ENCODE data around the gene C11orf91.
"Not testable (repeated sequence)": the region's sequence is repeated elsewhere in the genome, so short reads cannot be mapped to it uniquely, and the experiment has no call there.

Gene C11orf91

DNA sequence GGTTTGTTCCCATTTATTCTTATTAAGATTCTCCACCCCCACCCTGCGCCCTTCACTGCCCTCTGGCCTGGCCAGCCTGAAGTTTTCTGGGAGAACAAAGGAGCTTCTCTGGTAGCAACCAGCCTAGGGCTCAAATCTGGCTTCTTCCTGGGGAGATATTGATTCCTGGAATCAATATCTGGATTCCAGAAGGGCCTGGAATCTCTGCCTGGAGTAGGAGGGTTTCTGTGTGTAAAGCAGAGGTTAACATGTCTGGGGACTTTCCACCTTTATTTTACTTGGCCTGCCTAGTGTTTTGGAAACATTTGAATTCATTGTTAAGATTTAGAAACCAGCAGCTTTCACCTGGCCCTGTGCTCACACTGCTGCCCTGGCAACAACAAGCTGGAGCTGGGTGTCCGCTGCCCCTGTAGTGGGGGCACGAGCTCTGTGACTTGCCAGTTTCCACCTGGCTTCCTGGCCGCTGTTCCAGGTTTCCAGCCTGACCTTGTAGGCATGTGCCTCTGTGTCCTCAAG is 5.5 kb downstream of the C11orf91 start:
- no peak for DNase-seq

DNA sequence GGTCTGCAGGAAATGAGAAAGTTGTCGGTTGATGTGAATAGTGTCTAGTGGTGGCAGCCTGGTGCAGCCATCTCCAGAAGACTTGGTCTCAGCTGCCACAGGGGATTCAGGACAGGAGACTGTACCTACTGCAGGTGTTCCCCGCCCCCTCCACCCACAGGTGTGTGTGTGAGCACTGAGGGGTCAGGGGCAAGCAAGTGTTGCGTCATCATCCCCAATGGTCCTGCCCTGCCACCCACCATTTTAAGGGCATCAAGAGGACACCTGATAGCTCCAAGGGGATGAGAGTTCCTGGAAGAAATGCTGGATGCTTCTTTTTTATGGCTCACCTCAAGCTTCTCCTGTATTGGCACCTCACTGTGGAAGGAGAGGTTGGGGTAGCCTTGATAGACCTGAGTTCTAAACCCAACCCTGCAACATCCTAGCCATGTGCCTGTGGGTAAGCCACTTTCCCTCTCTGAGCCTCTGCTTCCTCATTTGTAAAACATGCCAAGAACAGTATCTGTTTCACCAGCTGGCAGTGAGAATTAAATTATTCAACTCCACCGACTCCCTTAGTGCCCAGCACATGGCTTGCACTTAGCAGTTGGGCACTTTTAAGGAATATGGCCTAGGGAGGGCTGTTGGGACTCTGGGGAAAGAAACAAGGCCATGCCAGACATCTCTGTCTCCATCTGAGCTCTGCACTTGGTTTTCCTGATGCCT is 6.1 kb downstream of the C11orf91 start:
- no peak for DNase-seq

DNA sequence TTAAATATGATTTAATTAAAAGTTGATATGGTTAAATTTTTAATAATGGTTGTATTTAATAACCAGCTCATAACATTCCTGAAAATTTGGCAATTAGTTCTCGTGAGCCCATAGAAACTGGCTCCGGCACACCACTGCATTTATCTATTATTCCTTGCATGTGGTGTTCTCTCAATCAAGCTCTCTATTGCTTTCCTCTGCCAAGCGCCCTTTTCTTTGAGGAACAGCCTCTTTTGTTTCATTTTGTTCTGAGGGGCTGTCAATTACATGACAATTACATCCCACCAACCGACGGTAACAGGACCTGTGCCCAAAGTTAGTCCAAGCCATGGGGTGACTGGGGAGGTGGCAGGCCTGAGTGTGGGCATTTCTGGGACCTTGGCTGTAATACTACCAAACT is 8.1 kb downstream of the C11orf91 start:
- DNase-seq = no peak

DNA sequence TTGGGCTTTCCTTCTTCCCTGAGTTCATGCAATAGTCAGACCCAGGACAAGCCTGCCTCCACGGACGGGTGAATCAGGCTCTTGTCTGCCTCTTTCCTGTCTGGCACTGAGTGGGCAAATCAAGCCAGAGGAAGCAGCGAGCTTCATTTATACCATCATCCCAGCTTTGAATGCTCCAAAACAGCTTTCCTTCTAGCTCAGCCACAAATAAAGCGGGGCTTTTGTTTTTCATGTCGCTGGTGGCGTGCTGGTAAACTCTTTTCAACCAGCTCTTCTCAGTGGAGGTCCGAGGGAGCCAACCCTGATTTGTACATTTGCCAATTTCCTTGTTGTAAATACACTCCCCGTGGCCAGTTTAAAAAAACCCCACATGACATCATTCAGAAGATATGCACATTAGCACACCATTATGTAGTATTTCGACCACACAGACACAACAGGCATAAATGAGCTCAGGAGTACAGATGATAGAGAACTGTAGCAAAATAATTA is 8.6 kb downstream of the C11orf91 start:
- DNase-seq = no peak

DNA sequence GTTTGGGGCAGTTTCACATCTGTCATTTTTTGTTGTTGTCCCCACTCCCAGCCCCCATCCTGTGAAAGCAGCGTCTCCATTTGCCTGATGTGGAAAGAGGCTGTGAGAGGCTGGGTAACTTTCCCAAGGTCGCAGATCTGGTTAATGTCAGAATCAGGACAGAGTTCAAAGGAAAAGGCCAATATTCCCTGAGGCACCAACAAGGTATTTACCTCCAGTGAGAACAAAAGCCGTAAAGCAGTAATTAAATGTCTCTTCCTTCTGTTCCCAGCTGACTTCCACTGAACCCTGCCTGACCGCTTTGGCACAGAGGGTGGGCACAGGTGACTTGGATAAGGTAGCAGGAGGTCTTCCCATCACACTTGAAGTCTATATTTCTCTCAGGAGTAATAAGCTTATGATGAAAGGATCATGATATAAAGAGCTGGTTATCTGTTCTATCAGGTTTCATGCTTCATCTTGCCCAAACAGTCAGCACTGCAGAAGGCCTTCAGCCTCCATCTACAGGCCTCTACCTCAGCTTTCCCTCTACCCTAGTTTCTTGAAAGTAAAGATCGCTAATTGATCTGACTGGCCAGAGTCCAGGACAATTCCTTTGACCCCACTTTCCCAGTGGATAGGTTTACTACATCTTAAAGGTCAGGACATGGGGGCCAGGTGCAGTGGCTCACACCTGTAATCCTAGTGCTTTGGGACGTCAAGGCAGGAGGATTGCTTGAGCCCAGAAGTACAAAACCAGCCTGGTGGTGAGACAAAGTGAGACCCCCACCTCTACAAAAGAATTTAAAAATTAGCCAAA is 9.4 kb downstream of the C11orf91 start:
- DNase-seq = no peak

DNA sequence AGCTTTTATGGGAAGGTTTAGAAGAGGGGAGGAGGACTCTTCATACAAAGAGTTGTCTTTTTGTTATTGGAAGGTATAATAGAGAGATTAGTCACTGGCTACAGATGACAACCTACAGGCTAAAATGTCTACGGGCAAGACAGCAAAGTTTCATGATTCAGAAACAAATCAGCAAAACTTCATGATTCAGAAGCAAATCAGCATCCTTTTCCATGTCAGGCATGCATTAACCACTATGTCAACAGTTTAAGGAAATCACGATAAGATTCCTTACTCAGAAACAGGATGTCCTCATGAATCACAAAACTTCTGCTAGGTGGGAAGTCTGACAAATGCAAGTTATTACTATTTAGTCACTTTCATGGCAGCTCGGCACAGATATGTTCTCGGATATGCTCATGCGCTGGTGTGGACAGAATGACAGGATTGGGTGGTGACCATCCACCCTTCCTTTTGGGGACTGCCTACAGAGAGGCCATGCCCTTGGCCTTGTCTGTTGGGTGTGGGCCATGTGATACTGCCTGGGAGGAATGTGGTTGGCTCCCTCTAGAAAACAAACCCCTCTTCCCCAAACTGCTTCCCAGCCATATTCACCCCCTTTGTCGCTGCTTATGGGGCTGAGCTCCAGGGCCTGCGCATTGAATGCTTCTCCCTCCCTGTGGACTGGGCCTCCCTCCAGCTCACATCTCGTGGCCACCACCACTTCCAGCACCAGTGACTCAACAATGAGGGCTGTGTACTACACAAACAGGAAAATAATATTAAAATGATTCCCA is 10.1 kb downstream of the C11orf91 start:
- no peak for DNase-seq

DNA sequence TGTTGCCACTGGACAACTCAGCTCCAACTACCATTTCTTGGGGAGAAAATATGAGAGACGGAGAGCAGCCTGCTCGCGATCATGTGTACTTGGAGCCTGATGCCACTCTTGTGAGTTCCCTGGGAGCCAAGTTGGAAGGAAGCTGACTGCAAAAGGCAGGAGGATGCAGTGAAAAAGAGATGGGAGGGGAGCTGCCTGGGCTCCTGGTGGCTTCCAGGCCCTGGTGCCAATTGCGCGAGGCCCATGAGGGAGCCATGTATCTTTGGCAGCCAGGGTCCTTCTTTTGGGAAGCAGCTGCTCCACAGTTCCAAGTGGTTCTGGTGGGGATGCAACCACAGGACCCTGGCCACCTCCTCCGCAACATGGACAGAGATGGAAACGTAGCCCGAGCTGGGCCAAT is 11.1 kb downstream of the C11orf91 start:
- DNase-seq = no peak

DNA sequence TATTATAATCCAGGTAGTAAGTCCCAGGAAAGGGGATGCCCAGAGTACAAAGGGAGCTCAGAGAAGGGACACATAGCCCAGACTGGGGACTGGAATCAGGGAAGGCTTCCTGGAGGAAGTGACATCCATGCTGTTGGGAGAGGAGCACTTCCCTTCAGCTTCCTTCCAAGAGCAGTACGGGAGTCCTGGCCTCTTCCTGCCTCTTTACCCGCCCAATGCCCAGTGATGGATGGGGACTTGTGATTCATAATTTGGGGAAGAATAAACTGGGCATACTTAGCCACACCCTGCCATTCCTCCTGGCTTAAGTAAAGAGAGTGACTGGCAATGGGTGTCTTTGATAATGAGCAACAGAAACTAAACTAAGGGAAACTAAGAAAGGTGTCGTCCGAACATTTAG is 11.5 kb downstream of the C11orf91 start:
- DNase-seq = no peak

DNA sequence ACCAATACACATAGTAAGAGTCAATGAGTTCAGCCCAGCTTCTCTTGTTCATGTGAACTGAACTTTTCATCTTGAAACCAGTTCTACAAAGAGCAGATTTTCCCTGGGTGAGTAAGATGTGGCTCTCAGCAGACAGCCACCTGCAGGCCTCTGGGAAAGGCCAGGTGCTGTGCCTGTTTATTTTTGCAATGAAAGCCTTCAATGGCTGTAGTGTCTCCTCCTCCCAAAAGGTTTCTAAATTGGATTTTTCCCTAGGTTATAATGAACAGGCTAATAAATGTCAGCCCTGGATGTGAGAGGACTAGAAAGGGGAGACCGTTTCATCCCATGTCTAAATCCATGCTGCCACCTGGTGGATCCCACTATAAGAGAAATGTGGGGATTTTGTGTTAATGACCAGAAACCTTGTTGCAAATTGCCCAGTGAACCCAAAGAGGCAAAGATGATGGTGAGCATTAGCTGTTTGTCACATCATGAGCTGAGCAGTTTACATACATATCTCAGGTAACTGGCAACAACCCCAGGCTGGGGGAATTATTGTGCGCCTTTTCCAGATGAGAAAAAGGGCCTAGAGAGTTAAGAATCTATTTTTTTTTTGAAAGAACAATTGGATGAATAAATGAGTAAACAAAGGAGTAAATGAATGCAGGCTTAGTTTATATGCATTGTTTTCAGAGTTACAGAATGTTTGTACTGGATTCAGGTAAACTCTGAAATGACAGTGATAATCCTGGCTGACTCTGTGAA is 12.7 kb downstream of the C11orf91 start:
- peak; percentile 68 for DNase-seq

DNA sequence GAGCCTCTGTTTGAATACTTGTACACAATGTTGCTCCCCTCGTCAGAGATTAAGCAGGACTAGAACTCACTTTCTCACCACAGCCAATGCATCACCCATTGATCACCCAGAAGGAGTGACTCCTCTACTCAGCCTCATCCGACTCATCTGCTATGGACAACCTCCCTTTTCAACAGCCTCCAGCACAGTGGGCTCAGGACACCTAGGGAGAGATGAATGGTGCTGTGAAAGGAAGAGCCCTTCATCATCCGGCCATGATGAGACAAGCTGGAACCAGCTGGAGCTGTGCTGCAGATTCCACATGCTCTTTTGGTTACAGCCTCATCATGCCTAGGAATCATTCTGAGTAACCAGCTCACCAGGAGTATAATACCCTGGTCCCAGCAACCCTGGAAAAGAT is 15.5 kb downstream of the C11orf91 start:
- DNase-seq = no peak

DNA sequence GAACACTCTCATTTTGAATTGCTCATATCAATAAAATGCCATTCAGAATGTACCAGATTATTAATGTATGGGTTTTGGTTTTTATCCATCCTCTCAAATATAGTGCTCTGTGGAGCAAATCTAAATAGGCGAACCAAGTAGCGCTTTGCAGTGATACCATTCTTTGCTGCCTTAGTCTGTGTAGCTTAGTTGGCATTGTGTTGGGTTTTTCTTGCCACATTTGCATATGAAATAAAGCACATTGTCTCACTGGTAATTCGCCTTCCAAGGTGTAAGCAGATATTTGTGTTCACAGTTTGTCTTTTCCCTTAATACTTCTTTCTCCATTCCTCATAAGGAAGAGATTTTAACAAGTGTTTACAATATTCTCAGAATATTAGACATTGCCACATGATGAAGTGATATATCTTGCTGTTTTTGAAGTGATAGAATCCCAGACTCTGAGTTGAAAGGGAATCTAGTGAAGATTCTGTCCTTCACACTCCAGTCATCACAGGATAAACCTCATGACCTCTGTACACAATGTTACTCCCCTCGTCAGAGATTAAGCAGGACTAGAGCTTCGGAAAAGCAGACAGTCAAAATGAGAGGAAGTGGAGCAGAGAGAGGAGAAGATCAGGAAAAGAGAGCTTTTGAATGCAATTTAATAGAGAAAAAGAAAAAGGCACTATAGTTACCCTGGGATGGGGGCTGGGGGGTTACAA is 16.5 kb downstream of the C11orf91 start:
- no peak for DNase-seq

DNA sequence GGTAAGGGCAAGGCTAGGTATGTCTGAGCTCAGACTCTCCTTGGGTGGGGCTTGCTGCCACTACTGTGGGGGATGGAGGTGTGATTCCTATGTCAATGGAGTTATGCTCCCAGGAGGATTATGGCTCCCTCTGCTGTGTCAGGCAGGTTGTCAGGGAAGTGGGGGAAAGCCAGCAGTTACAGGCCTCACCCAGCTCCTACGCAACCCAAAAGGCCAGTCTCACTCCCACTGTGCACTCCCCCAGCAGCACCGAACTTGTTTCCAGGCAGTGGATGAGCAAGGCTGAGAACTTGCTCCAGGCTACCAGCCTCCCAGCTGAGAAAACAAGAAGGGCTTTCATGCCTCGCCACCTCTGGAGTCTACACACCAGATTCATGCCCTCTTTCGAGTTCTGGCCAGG is 18.2 kb downstream of the C11orf91 start:
- DNase-seq = no peak

DNA sequence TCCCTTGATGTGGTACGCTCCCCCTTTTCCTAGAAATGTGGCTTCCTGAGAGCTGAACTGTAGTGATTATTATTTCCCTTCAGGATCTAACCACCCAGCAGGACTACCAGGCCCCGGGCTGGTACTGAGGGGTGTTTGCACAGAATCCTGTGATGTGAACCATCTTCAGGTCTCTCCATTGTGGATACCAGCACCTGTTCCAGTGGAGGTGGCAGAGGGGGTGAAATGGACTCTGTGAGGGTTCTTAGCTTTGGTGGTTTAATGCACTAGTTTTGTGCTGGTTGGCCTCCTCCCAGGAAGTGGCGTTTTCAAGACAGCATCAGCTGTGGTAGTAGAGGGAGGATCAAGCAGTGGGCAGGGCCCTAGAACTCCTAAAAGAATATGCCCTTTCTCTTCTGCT is 18.6 kb downstream of the C11orf91 start:
- no peak for DNase-seq

DNA sequence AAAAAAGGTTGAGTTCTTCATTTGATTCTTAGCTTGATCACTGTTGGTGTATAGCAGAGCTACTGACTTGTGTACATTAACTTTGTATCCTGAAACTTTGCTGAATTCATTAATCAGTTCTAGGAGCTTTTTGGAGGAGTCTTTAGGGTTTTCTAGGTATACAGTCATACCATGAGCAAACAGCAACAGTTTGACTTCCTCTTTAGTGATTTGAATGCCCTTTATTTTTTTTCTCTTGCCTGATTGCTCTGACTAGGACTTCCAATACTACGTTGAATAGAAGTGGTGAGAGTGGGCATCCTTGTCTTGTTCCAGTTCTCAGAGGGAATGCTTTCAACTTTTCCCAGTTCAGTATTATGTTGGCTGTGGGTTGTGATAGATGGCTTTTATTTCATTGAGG is 22.0 kb downstream of the C11orf91 start:
- DNase-seq = not testable (repeated sequence)

DNA sequence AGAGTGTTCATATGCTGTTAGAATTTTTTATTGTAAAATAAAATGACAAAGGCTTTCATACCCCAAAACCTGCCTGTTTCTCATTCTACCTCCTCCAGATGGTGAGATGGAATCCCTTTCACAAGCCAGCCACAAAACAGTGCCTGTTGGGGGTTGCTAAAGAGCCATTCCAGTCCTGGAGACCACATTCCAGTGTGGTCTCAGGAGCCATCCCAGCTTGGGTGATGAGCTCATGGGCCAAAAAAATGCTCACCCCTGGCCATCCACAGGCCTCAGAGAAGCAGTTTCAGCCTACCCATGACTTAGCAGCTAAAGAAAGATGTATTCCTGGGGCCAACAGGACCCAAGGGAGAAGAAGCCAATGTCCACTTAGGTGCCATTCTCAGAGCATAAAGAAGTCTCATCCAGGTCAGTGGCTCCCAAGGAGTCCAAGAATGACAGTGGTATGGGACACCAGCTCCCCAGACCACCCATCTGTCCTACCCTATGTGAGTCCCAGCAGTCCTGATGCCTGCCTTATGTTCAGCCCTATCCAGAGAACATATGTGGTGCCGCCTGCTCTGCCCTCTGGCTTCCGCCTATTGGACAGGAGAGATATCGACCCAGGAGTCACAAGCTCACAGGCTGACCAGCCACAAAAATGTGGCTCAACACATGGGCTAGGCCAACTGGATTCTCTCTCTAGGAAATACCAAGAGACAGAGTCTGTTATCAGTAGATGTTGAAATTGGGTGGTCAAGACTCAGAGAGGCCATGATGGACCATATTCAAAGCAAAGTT is 26.4 kb downstream of the C11orf91 start:
- DNase-seq = no peak

DNA sequence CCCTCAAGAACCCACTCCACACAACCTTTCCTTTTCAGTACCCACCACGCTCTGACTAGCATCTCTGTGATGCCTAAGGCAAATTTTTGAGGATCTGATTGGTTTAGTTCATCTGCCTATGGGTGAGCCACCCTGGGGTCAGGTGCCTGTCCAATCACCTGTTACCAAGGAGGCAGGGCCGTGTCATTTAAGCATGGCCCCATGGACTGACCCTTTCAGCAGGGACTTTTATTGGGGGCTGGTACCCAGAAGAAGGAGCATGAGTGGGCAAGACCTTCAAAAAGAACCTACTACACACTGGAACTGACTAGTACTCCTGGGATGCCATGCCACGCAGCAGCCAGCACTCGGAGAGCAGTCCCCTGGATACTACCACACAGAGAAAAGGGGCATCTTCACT is 28.4 kb downstream of the C11orf91 start:
- no peak for DNase-seq

DNA sequence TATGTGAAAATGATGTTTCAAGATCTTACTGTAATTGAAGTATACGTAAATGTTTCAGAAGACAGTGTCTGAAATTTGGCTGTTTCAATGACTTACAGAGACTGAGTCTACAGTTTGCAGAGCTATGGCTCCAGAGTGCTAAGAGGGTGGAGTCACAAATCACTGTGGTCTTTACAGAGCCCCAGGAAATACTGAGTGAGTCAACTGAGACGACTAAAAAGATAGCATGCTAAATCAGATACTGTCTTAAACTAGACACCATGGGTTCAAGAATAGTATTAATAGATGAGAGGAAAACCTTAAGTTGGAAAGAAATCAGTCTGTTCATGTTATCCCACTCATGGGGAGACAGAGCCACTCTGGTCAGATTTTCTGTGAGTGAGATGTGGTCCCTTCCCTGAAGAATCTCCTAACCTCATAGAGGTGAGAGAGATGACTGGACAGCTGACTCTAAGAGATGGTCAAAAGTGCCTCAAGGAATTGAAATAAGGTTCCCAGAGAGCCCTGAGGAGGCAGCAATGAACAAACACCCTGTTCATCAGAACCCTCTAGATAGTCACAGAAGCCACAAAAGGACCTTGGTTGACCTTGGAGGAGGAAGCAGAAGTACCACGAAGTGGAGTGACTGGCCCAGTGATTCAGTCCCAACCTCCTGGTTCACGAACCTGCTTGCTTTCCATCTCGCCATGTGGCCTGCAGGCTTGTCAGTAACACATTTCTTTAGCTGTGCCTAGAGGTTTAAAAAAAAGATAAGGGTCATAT is 30.2 kb downstream of the C11orf91 start:
- DNase-seq = no peak

DNA sequence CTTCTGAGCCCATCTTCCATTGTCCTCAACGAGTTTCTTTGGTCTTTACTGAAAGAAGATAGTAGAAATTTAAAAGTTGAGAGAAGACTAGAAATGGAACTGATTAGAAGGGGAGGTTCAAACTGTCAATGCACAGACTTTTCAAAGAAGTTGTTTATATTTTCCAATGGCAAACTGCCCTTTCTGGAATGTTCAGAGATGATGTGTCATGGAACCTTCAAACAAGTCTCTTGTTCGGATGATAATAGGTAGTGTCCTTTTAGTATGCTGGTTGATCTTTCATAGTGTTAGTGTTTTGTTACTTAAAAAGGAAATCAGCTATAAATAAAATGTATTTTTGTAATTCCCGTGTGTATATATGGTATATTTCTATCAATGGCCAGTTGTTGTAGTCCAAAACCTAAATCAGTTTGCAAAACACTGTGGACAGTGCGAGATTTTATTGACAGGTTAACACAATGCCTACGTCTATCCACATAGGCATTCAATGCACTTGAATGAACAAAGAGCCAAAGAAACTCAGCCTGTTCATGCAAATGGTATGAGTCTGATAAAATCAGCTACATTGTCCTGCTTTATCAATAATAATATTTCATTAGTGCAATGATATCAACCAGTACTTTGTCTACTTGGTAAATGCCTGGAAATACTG is 30.9 kb downstream of the C11orf91 start:
- DNase-seq = no peak

DNA sequence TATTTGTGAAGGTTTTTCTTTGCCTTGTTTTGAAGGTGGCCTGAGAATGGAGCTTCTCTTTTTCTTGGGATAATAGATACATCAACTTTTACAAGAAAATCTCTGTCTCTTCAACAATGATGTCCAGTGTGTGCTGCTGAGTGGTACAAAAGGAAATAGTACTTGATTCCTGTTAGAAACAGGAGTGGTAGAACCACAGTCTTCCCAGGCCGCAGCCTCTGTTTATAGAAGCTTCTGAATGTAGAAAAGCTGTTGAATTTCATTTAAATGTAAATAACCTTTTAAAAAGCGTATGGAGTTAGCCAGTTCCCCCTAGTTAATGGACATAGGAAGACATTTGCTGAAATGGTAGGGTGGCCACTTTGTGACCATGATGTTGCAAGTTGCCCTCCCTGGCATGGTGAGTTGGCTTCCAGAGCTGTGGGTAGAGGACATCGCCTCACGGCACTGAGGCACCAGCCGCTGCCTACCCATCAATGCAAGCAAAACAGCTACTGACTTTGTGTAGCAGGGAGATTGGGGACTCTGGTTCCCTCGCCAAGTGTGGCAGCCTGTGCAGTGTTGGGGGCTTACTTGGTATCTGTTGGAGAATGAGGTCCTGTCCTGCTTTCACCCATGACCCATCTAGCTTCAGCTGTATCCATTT is 31.6 kb downstream of the C11orf91 start:
- no peak for DNase-seq

Data from NCI-H187 treated with DMSO at 0.1 percent for 48 hours (cell line).